GM23338 (cell line): ENCODE results near the gene MPP1. TPM values are rescaled to one million over a fixed set of nuclear protein-coding genes. Genes with fewer than 3 reads are reported as not detected.

Experiments
- ATAC-seq: fragments of 200-7000 bp; cut with Tn5 transposase; 3 replicates; pipeline ENCODE4 v1.9.1; 2020
- DNase-seq: peaks from one replicate; pipeline ENCODE4 v3.0.0-alpha.2; 2015; ENCODE audit warnings: low spot score
- H2AFZ ChIP-seq: fragments of 200-600 bp; sonication (generic); 2 replicates; pipeline ENCODE4 v1.8.0; 2016; ENCODE audit warnings: antibody characterized with exemption, mild to moderate bottlenecking, moderate library complexity
- H3F3A ChIP-seq: fragments of 200-600 bp; sonication (generic); replicated peaks from 2 replicates; pipeline ENCODE4 v1.8.0; 2017; ENCODE audit warnings: antibody characterized with exemption, mixed run types, low read depth
- H3K27ac ChIP-seq: fragments of 200-600 bp; sonication (generic); 2 replicates; pipeline ENCODE4 v1.6.1; 2016; ENCODE audit warnings: low read depth
- H3K27me3 ChIP-seq: fragments of 200-600 bp; sonication (generic); 2 replicates; pipeline ENCODE4 v1.8.0; 2016; ENCODE audit warnings: mild to moderate bottlenecking, mixed run types, moderate library complexity; ENCODE audit not compliant: insufficient read depth
- H3K36me3 ChIP-seq: fragments of 200-600 bp; sonication (generic); 2 replicates; pipeline ENCODE4 v1.8.0; 2016; ENCODE audit warnings: mild to moderate bottlenecking; ENCODE audit not compliant: insufficient read depth
- H3K4me1 ChIP-seq: fragments of 200-600 bp; sonication (generic); 2 replicates; pipeline ENCODE4 v1.8.0; 2016; ENCODE audit warnings: mild to moderate bottlenecking, moderate library complexity; ENCODE audit not compliant: insufficient read depth
- H3K4me2 ChIP-seq: fragments of 200-600 bp; sonication (generic); 2 replicates; pipeline ENCODE4 v1.7.1; 2017; ENCODE audit warnings: mixed run types
- H3K4me3 ChIP-seq: fragments of 200-600 bp; sonication (generic); 2 replicates; pipeline ENCODE4 v1.6.1; 2016; ENCODE audit warnings: mixed run types
- H3K79me2 ChIP-seq: fragments of 200-600 bp; sonication (generic); replicated peaks from 2 replicates; pipeline ENCODE4 v1.8.0; 2017; ENCODE audit warnings: mild to moderate bottlenecking; ENCODE audit not compliant: insufficient read depth
- H3K9me2 ChIP-seq: fragments of 200-600 bp; sonication (generic); 2 replicates; pipeline ENCODE4 v1.8.0; 2017; ENCODE audit not compliant: insufficient read depth
- H4K20me1 ChIP-seq: fragments of 200-600 bp; sonication (generic); replicated peaks from 2 replicates; pipeline ENCODE4 v1.8.0; 2017; ENCODE audit warnings: mild to moderate bottlenecking; ENCODE audit not compliant: insufficient read depth
- H3K27ac Mint-ChIP-seq: 2 replicates; pipeline ENCODE4 v1.8.0; 2020; ENCODE audit warnings: inconsistent platforms, mild to moderate bottlenecking, moderate library complexity, mixed read lengths
- H3K27me3 Mint-ChIP-seq: 3 replicates; pipeline ENCODE4 v1.8.0; 2022; ENCODE audit warnings: low read depth, mild to moderate bottlenecking, moderate library complexity, mixed read lengths, inconsistent platforms; ENCODE audit not compliant: insufficient read depth, poor library complexity
- H3K36me3 Mint-ChIP-seq: 3 replicates; pipeline ENCODE4 v1.8.0; 2021; ENCODE audit warnings: low read depth, mild to moderate bottlenecking, inconsistent platforms, moderate library complexity, mixed read lengths
- H3K4me1 Mint-ChIP-seq: 3 replicates; pipeline ENCODE4 v1.8.0; 2020; ENCODE audit warnings: mild to moderate bottlenecking, inconsistent platforms, mixed read lengths
- H3K4me3 Mint-ChIP-seq: 3 replicates; pipeline ENCODE4 v1.8.0; 2021; ENCODE audit warnings: moderate library complexity, mild to moderate bottlenecking, inconsistent platforms, mixed read lengths
- H3K9me3 Mint-ChIP-seq: 3 replicates; pipeline ENCODE4 v1.8.0; 2020; ENCODE audit warnings: moderate library complexity, mild to moderate bottlenecking, inconsistent platforms, mixed read lengths
- CREB1 ChIP-seq: fragments of 250-450 bp; sonication (Bioruptor Pico); IDR thresholded peaks from 2 replicates; pipeline ENCODE4 v1.5.0; 2020; ENCODE audit warnings: low read depth, mild to moderate bottlenecking, moderate library complexity
- CTCF ChIP-seq, 2 experiments: fragments of 200-600 bp in 1 of 2; sonication (generic) in 1 of 2; conservative IDR thresholded peaks; 2 replicates each; pipeline versions ENCODE4 v1.5.1 to v1.6.1; 2016 to 2017; ENCODE audit warnings: antibody characterized with exemption in 2 of 2, low read depth in 2 of 2, mild to moderate bottlenecking in 2 of 2, moderate library complexity in 1 of 2
- ETS1 ChIP-seq: IDR thresholded peaks from 2 replicates; pipeline ENCODE4 v1.6.1; 2016; ENCODE audit warnings: antibody characterized with exemption
- EZH2 ChIP-seq: fragments of 200-600 bp; sonication (generic); IDR thresholded peaks from one replicate; pipeline ENCODE4 v1.8.0; 2017; ENCODE audit warnings: antibody characterized with exemption, mild to moderate bottlenecking, low read depth; ENCODE audit not compliant: unreplicated experiment
- EZH2phosphoT487 ChIP-seq: fragments of 200-600 bp; sonication (generic); IDR thresholded peaks from one replicate; pipeline ENCODE4 v1.8.1; 2018; ENCODE audit warnings: antibody characterized with exemption; ENCODE audit not compliant: unreplicated experiment
- JUNB ChIP-seq: IDR thresholded peaks from one replicate; pipeline ENCODE4 v1.6.1; 2016; ENCODE audit warnings: antibody characterized with exemption; ENCODE audit not compliant: unreplicated experiment
- NANOG ChIP-seq: IDR thresholded peaks from 2 replicates; pipeline ENCODE4 v1.6.1; 2016; ENCODE audit warnings: antibody characterized with exemption, borderline replicate concordance
- POLR2AphosphoS5 ChIP-seq: IDR thresholded peaks from 2 replicates; pipeline ENCODE4 v1.6.1; 2016; ENCODE audit warnings: antibody characterized with exemption, low read depth
- REST ChIP-seq: IDR thresholded peaks from one replicate; pipeline ENCODE4 v1.6.1; 2018; ENCODE audit warnings: antibody characterized with exemption; ENCODE audit not compliant: unreplicated experiment
- STAT1 ChIP-seq: IDR thresholded peaks from one replicate; pipeline ENCODE4 v1.6.1; 2016; ENCODE audit warnings: antibody characterized with exemption; ENCODE audit not compliant: unreplicated experiment
- ZNF114 ChIP-seq: fragments of 250-450 bp; sonication (Bioruptor Pico); IDR thresholded peaks from 2 replicates; pipeline ENCODE4 v1.5.0; 2020; ENCODE audit warnings: mild to moderate bottlenecking, moderate library complexity
- ZNF331 ChIP-seq: fragments of 250-450 bp; sonication (Bioruptor Pico); IDR thresholded peaks from 2 replicates; pipeline ENCODE4 v1.5.0; 2020; ENCODE audit warnings: low read depth, mild to moderate bottlenecking, moderate library complexity
- polyA plus RNA-seq: library from polyadenylated mRNA; unstranded; fragments of >200 nt; fragmentation: Nextera tagmentation; extraction: Ambion mirVana; gene quantifications from 2 replicates; pipeline ENCODE4 v1.2.1, GENCODE V29; 2016
- total RNA-seq: library from RNA; depleted of rRNA; stranded (reverse); fragments of >200 nt; shearing (Covaris generic); gene quantifications from 2 replicates; pipeline ENCODE4 v1.2.3, GENCODE V29; 2014
- TF ChIP-seq, protein P1 (sequence below): fragments of 250-450 bp; sonication (Bioruptor Pico); IDR thresholded peaks from 2 replicates; pipeline ENCODE4 v1.5.0; 2020; ENCODE audit warnings: mild to moderate bottlenecking, moderate library complexity

The MPP1 gene
- total and polyA plus RNA-seq, 2 experiments from 2014 or later = 18.7 to 27.2 TPM

- H3K9me2 ChIP-seq = no peaks in the 10 kb centered on the region
- no peak overlapping the region for H3K27ac Mint-ChIP-seq
- H3K27ac ChIP-seq = no peak overlapping the region
- H3K4me3 ChIP-seq = no peak overlapping the region
- peaks cover 15% of the 10 kb centered on the region for H3K27me3 Mint-ChIP-seq
- H3K36me3 ChIP-seq = no peaks in the 10 kb centered on the region
- H3K4me1 ChIP-seq = peaks cover 15% of the 10 kb centered on the region; the same call in 1 of the 2 replicates
- H3K79me2 ChIP-seq = peaks cover 2% of the 10 kb centered on the region; the same call in 1 of the 2 replicates
- H3F3A ChIP-seq = no peaks in the 10 kb centered on the region
- H3K4me1 Mint-ChIP-seq = peaks cover 32% of the 10 kb centered on the region
- H2AFZ ChIP-seq = no peak overlapping the region
- TF ChIP-seq REST (no peak), CREB1 (no peak), JUNB (no peak), STAT1 (no peak), ZNF114 (CRISPR knock-in tag) (no peak), NANOG (no peak), EZH2 (no peak), CTCF (conservative IDR thresholded peaks at IDR 0.05; ENCODE audit: low read depth in 2 of 2) (no peak), ETS1 (no peak), ZNF331 (CRISPR knock-in tag) (no peak), POLR2AphosphoS5 (no peak), EZH2phosphoT487 (no peak)
- TF ChIP-seq, protein P1, sequence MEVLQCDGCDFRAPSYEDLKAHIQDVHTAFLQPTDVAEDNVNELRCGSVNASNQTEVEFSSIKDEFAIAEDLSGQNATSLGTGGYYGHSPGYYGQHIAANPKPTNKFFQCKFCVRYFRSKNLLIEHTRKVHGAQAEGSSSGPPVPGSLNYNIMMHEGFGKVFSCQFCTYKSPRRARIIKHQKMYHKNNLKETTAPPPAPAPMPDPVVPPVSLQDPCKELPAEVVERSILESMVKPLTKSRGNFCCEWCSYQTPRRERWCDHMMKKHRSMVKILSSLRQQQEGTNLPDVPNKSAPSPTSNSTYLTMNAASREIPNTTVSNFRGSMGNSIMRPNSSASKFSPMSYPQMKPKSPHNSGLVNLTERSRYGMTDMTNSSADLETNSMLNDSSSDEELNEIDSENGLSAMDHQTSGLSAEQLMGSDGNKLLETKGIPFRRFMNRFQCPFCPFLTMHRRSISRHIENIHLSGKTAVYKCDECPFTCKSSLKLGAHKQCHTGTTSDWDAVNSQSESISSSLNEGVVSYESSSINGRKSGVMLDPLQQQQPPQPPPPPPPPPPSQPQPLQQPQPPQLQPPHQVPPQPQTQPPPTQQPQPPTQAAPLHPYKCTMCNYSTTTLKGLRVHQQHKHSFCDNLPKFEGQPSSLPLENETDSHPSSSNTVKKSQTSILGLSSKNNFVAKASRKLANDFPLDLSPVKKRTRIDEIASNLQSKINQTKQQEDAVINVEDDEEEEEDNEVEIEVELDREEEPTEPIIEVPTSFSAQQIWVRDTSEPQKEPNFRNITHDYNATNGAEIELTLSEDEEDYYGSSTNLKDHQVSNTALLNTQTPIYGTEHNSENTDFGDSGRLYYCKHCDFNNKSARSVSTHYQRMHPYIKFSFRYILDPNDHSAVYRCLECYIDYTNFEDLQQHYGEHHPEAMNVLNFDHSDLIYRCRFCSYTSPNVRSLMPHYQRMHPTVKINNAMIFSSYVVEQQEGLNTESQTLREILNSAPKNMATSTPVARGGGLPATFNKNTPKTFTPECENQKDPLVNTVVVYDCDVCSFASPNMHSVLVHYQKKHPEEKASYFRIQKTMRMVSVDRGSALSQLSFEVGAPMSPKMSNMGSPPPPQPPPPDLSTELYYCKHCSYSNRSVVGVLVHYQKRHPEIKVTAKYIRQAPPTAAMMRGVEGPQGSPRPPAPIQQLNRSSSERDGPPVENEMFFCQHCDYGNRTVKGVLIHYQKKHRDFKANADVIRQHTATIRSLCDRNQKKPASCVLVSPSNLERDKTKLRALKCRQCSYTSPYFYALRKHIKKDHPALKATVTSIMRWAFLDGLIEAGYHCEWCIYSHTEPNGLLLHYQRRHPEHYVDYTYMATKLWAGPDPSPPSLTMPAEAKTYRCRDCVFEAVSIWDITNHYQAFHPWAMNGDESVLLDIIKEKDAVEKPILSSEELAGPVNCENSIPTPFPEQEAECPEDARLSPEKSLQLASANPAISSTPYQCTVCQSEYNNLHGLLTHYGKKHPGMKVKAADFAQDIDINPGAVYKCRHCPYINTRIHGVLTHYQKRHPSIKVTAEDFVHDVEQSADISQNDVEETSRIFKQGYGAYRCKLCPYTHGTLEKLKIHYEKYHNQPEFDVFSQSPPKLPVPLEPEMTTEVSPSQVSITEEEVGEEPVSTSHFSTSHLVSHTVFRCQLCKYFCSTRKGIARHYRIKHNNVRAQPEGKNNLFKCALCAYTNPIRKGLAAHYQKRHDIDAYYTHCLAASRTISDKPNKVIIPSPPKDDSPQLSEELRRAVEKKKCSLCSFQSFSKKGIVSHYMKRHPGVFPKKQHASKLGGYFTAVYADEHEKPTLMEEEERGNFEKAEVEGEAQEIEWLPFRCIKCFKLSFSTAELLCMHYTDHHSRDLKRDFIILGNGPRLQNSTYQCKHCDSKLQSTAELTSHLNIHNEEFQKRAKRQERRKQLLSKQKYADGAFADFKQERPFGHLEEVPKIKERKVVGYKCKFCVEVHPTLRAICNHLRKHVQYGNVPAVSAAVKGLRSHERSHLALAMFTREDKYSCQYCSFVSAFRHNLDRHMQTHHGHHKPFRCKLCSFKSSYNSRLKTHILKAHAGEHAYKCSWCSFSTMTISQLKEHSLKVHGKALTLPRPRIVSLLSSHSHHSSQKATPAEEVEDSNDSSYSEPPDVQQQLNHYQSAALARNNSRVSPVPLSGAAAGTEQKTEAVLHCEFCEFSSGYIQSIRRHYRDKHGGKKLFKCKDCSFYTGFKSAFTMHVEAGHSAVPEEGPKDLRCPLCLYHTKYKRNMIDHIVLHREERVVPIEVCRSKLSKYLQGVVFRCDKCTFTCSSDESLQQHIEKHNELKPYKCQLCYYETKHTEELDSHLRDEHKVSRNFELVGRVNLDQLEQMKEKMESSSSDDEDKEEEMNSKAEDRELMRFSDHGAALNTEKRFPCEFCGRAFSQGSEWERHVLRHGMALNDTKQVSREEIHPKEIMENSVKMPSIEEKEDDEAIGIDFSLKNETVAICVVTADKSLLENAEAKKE (CRISPR knock-in tag) = no peak
- no peak overlapping the region for H3K4me2 ChIP-seq
- peaks cover 9% of the 10 kb centered on the region; the same call in 1 of the 3 replicates for H3K9me3 Mint-ChIP-seq
- H4K20me1 ChIP-seq = no peaks in the 10 kb centered on the region
- no peak for DNase-seq
- no peak for ATAC-seq
- peaks cover 14% of the 10 kb centered on the region for H3K27me3 ChIP-seq
- no peak overlapping the region for H3K4me3 Mint-ChIP-seq
- H3K36me3 Mint-ChIP-seq = peaks cover 9% of the 10 kb centered on the region; the same call in 1 of the 3 replicates
These were observed 2.3 kb downstream of the MPP1 start for GRCh38 chrX:154802947-154803346.
